ENCODE measurements around the gene ARNT2.

ARNT2 gene

GRCh38 chr15:80445300-80446041 lies 41.3 kb downstream of the ARNT2 start:
- no peak for DNase-seq (ENCODE audit: low spot score in 2 of 2)
- Mint-ChIP-seq H3K4me3 (no peak overlapping the region), H3K9me3 (no peaks in the 10 kb centered on the region), H3K36me3 (no peaks in the 10 kb centered on the region), H3K27ac (no peak overlapping the region), H3K4me1 (no peaks in the 10 kb centered on the region)
- peak; percentile 35 for ATAC-seq

- ATAC-seq (no peak), DNase-seq (ENCODE audit: low spot score in 2 of 2) (no peak)
- Mint-ChIP-seq H3K4me1 (no peaks in the 10 kb centered on the region), H3K9me3 (no peaks in the 10 kb centered on the region), H3K27ac (no peak overlapping the region), H3K4me3 (no peak overlapping the region), H3K36me3 (no peaks in the 10 kb centered on the region)
Observed at GRCh38 chr15:80447077-80447476, 42.9 kb downstream of the ARNT2 start.

- no peak overlapping the region for H3K4me3 Mint-ChIP-seq
- no peak overlapping the region for H3K27ac Mint-ChIP-seq
- no peaks in the 10 kb centered on the region for H3K36me3 Mint-ChIP-seq
- ATAC-seq (no peak), DNase-seq (ENCODE audit: low spot score in 2 of 2) (no peak)
- no peaks in the 10 kb centered on the region for H3K9me3 Mint-ChIP-seq
- no peaks in the 10 kb centered on the region for H3K4me1 Mint-ChIP-seq
Observed at GRCh38 chr15:80449825-80450224, 45.6 kb downstream of the ARNT2 start.

GRCh38 chr15:80450811-80451321 lies 46.7 kb downstream of the ARNT2 start:
- Mint-ChIP-seq H3K36me3 (no peaks in the 10 kb centered on the region), H3K9me3 (no peaks in the 10 kb centered on the region), H3K4me1 (no peaks in the 10 kb centered on the region), H3K4me3 (no peak overlapping the region), H3K27ac (no peak overlapping the region)
- ATAC-seq (no peak), DNase-seq (ENCODE audit: low spot score in 2 of 2) (no peak)

GRCh38 chr15:80452166-80452565 lies 48.0 kb downstream of the ARNT2 start:
- Mint-ChIP-seq H3K4me1 (no peaks in the 10 kb centered on the region), H3K9me3 (no peaks in the 10 kb centered on the region), H3K36me3 (no peaks in the 10 kb centered on the region), H3K4me3 (no peak overlapping the region), H3K27ac (no peak overlapping the region)
- no peak for ATAC-seq
- no peak for DNase-seq (ENCODE audit: low spot score in 2 of 2)

- H3K27ac Mint-ChIP-seq: no peak overlapping the region
- ATAC-seq (no peak), DNase-seq (ENCODE audit: low spot score in 2 of 2) (no peak)
- no peak overlapping the region for H3K4me3 Mint-ChIP-seq
- H3K9me3 Mint-ChIP-seq: no peaks in the 10 kb centered on the region
- H3K36me3 Mint-ChIP-seq: no peaks in the 10 kb centered on the region
- no peaks in the 10 kb centered on the region for H3K4me1 Mint-ChIP-seq
Observed at GRCh38 chr15:80455051-80455648, 51.0 kb downstream of the ARNT2 start.

- DNase-seq (ENCODE audit: low spot score in 2 of 2): peak; percentile 40 to 68
- peak; percentile 54 for ATAC-seq
- H3K9me3 Mint-ChIP-seq: no peaks in the 10 kb centered on the region
- no peak overlapping the region for H3K4me3 Mint-ChIP-seq
- no peak overlapping the region for H3K27ac Mint-ChIP-seq
- H3K4me1 Mint-ChIP-seq: no peaks in the 10 kb centered on the region
- no peaks in the 10 kb centered on the region for H3K36me3 Mint-ChIP-seq
Observed at GRCh38 chr15:80455668-80456442, 51.7 kb downstream of the ARNT2 start.

- no peak overlapping the region for H3K27ac Mint-ChIP-seq
- no peaks in the 10 kb centered on the region for H3K4me1 Mint-ChIP-seq
- H3K9me3 Mint-ChIP-seq: no peaks in the 10 kb centered on the region
- ATAC-seq (no peak), DNase-seq (ENCODE audit: low spot score in 2 of 2) (no peak)
- no peak overlapping the region for H3K4me3 Mint-ChIP-seq
- no peaks in the 10 kb centered on the region for H3K36me3 Mint-ChIP-seq
Observed at GRCh38 chr15:80456517-80457492, 52.6 kb downstream of the ARNT2 start.

- Mint-ChIP-seq H3K4me1 (no peaks in the 10 kb centered on the region), H3K36me3 (no peaks in the 10 kb centered on the region), H3K27ac (no peak overlapping the region), H3K4me3 (no peak overlapping the region), H3K9me3 (no peaks in the 10 kb centered on the region)
- DNase-seq (ENCODE audit: low spot score in 2 of 2) (no peak), ATAC-seq (no peak)
Observed at GRCh38 chr15:80457896-80458295, 53.7 kb downstream of the ARNT2 start.

GRCh38 chr15:80458580-80458979 lies 54.4 kb downstream of the ARNT2 start:
- no peak overlapping the region for H3K27ac Mint-ChIP-seq
- ATAC-seq (no peak), DNase-seq (ENCODE audit: low spot score in 2 of 2) (no peak)
- H3K36me3 Mint-ChIP-seq: no peaks in the 10 kb centered on the region
- H3K4me1 Mint-ChIP-seq: no peaks in the 10 kb centered on the region
- no peaks in the 10 kb centered on the region for H3K9me3 Mint-ChIP-seq
- H3K4me3 Mint-ChIP-seq: no peak overlapping the region

GRCh38 chr15:80459380-80459779 lies 55.2 kb downstream of the ARNT2 start:
- Mint-ChIP-seq H3K27ac (no peak overlapping the region), H3K4me1 (no peaks in the 10 kb centered on the region), H3K36me3 (no peaks in the 10 kb centered on the region), H3K9me3 (no peaks in the 10 kb centered on the region), H3K4me3 (no peak overlapping the region)
- ATAC-seq (no peak), DNase-seq (ENCODE audit: low spot score in 2 of 2) (no peak)

- ATAC-seq: no peak
- Mint-ChIP-seq H3K4me3 (no peak overlapping the region), H3K9me3 (no peaks in the 10 kb centered on the region), H3K4me1 (no peaks in the 10 kb centered on the region), H3K27ac (no peak overlapping the region), H3K36me3 (no peaks in the 10 kb centered on the region)
- DNase-seq (ENCODE audit: low spot score in 2 of 2): no peak
Observed at GRCh38 chr15:80459818-80460217, 55.6 kb downstream of the ARNT2 start.

GRCh38 chr15:80461356-80462095 lies 57.3 kb downstream of the ARNT2 start:
- H3K27ac Mint-ChIP-seq: no peak overlapping the region
- no peaks in the 10 kb centered on the region for H3K4me1 Mint-ChIP-seq
- H3K9me3 Mint-ChIP-seq: no peaks in the 10 kb centered on the region
- ATAC-seq: no peak
- DNase-seq (ENCODE audit: low spot score in 2 of 2): no peak
- no peak overlapping the region for H3K4me3 Mint-ChIP-seq
- H3K36me3 Mint-ChIP-seq: no peaks in the 10 kb centered on the region

- Mint-ChIP-seq H3K9me3 (no peaks in the 10 kb centered on the region), H3K27ac (no peak overlapping the region), H3K4me3 (no peak overlapping the region), H3K4me1 (no peaks in the 10 kb centered on the region), H3K36me3 (no peaks in the 10 kb centered on the region)
- DNase-seq (ENCODE audit: low spot score in 2 of 2): no peak
- no peak for ATAC-seq
Observed at GRCh38 chr15:80462111-80462510, 57.9 kb downstream of the ARNT2 start.

Measured in stimulated activated effector memory CD8-positive, alpha-beta T cell treated with anti-CD3 and anti-CD28 coated beads, Interleukin-12 subunit alpha, Interleukin-12 subunit beta, amount 100 ng/mL, for 72 hours (primary cell).